Upper lobe of right lung (tissue), 1 donor: ENCODE measurements around the gene UGT1A9. TPM values are rescaled to one million over a fixed set of nuclear protein-coding genes. Genes with fewer than 3 reads are reported as not detected.

Source experiments
- ATAC-seq: fragments of 200-7000 bp; cut with Tn5 transposase; one replicate; pipeline ENCODE4 v1.9.1; 2020; ENCODE audit warnings: mild to moderate bottlenecking, moderate library complexity
- DNase-seq: peaks from one replicate; pipeline ENCODE4 v3.0.0-alpha.2; 2020
- H3K27ac ChIP-seq: fragments of 200-600 bp; one replicate; pipeline ENCODE4 v1.8.0; 2022
- H3K27me3 ChIP-seq: fragments of 200-600 bp; one replicate; pipeline ENCODE4 v1.8.0; 2022; ENCODE audit warnings: mild to moderate bottlenecking
- H3K36me3 ChIP-seq: fragments of 200-600 bp; one replicate; pipeline ENCODE4 v1.8.0; 2022
- H3K4me1 ChIP-seq: fragments of 200-600 bp; one replicate; pipeline ENCODE4 v1.8.0; 2022
- H3K4me3 ChIP-seq: fragments of 200-600 bp; one replicate; pipeline ENCODE4 v1.8.0; 2022; ENCODE audit warnings: mild to moderate bottlenecking
- H3K9me3 ChIP-seq: fragments of 200-600 bp; one replicate; pipeline ENCODE4 v1.8.0; 2022
- intact Hi-C: fragments of 100-400 bp; cut with DNase I; formaldehyde crosslinking; loops from one replicate; pipeline ENCODE4 v1.11.0; 2022
- total RNA-seq: library from RNA; stranded (reverse); fragmentation: NEBNext Ultra II Directional; extraction: Animal tissue kit (Norgen Biotek cat#: 25700); gene quantifications from one replicate; pipeline ENCODE4 v1.2.1, GENCODE V29; 2021
- TF ChIP-seq, protein P1 (sequence below): fragments of 200-600 bp; IDR thresholded peaks from one replicate; pipeline ENCODE4 v1.8.0; 2022; ENCODE audit warnings: antibody characterized with exemption
- donor health status: DM: no; HTN: yes; CAD: no; lungs with severe emphysema.

UGT1A9 gene
- total RNA-seq, 1 donor from 2014 or later: not detected

- Histone ChIP-seq H3K27ac (no peak overlapping the region), H3K4me1 (no peaks in the 10 kb centered on the region), H3K4me3 (no peak overlapping the region), H3K9me3 (no peaks in the 10 kb centered on the region), H3K36me3 (no peaks in the 10 kb centered on the region), H3K27me3 (no peaks in the 10 kb centered on the region)
- no peak for DNase-seq
- TF ChIP-seq, protein P1, sequence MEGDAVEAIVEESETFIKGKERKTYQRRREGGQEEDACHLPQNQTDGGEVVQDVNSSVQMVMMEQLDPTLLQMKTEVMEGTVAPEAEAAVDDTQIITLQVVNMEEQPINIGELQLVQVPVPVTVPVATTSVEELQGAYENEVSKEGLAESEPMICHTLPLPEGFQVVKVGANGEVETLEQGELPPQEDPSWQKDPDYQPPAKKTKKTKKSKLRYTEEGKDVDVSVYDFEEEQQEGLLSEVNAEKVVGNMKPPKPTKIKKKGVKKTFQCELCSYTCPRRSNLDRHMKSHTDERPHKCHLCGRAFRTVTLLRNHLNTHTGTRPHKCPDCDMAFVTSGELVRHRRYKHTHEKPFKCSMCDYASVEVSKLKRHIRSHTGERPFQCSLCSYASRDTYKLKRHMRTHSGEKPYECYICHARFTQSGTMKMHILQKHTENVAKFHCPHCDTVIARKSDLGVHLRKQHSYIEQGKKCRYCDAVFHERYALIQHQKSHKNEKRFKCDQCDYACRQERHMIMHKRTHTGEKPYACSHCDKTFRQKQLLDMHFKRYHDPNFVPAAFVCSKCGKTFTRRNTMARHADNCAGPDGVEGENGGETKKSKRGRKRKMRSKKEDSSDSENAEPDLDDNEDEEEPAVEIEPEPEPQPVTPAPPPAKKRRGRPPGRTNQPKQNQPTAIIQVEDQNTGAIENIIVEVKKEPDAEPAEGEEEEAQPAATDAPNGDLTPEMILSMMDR: no peak
- intact Hi-C loops: no loop called here
- ATAC-seq: no peak
These were observed 100.5 kb downstream of the UGT1A9 start for GRCh38 chr2:233772153-233772552.

GRCh38 chr2:233772583-233772982 lies 100.9 kb downstream of the UGT1A9 start:
- H3K9me3 ChIP-seq: no peaks in the 10 kb centered on the region
- H3K27me3 ChIP-seq: no peaks in the 10 kb centered on the region
- no peak for DNase-seq
- ATAC-seq: no peak
- no peaks in the 10 kb centered on the region for H3K36me3 ChIP-seq
- TF ChIP-seq, protein P1: no peak
- intact Hi-C loops: no loop called here
- no peaks in the 10 kb centered on the region for H3K4me1 ChIP-seq
- no peak overlapping the region for H3K4me3 ChIP-seq
- no peak overlapping the region for H3K27ac ChIP-seq

DNA sequence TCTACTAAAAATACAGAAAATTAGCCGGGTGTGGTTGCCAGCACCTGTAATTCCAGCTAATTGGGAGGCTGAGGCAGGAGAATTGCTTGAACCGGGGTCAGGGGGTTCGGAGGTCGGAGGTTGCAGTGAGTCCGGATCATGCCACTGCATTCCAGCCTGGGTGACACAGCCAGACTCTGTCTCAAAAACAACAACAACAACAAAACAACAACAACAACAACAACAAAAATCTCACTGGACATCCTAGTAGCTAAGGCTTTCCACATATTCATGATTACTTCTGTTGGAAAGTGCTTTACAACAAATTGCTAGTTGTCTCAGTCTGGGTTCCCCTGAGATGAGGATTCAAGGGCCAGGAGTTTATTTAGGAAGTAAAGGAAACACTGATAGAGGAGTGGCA lies 102.2 kb downstream of the UGT1A9 start:
- DNase-seq: no peak
- no peaks in the 10 kb centered on the region for H3K27me3 ChIP-seq

GRCh38 chr2:233775414-233775813 lies 103.7 kb downstream of the UGT1A9 start:
- ATAC-seq: no peak
- Histone ChIP-seq H3K4me3 (no peak overlapping the region), H3K36me3 (no peaks in the 10 kb centered on the region), H3K27me3 (no peaks in the 10 kb centered on the region), H3K27ac (no peak overlapping the region), H3K4me1 (no peaks in the 10 kb centered on the region), H3K9me3 (no peaks in the 10 kb centered on the region)
- TF ChIP-seq, protein P1: no peak
- no peak for DNase-seq
- intact Hi-C loops: no loop called here

More for the DNA sequence above, 102.2 kb downstream of the UGT1A9 start:
- TF ChIP-seq, protein P1: no peak
- no peak for ATAC-seq
- Histone ChIP-seq H3K4me1 (no peaks in the 10 kb centered on the region), H3K27ac (no peak overlapping the region), H3K9me3 (no peaks in the 10 kb centered on the region), H3K4me3 (no peak overlapping the region), H3K36me3 (no peaks in the 10 kb centered on the region)
- intact Hi-C loops: no loop called here

- no peaks in the 10 kb centered on the region for H3K4me1 ChIP-seq
- no peaks in the 10 kb centered on the region for H3K36me3 ChIP-seq
- no peak for DNase-seq
- intact Hi-C loops: no loop called here
- H3K27me3 ChIP-seq: no peaks in the 10 kb centered on the region
- no peak within 1 kb of the TSS for H3K27ac ChIP-seq
- no peaks in the 10 kb centered on the region for H3K9me3 ChIP-seq
- no peak for ATAC-seq
- TF ChIP-seq, protein P1: no peak
- H3K4me3 ChIP-seq: no peak within 1 kb of the TSS
These were observed 106.3 kb downstream of the UGT1A9 start, which contains the start of gene MROH2A for GRCh38 chr2:233778030-233778429. MROH2A (plus strand) TSS chr2:233778330; CDS start chr2:233779359, 1,029 bp downstream.

- no peaks in the 10 kb centered on the region for H3K9me3 ChIP-seq
- no peaks in the 10 kb centered on the region for H3K36me3 ChIP-seq
- TF ChIP-seq, protein P1: no peak
- DNase-seq: no peak
- intact Hi-C loops: no loop called here
- H3K4me1 ChIP-seq: no peaks in the 10 kb centered on the region
- no peak overlapping the region for H3K27ac ChIP-seq
- H3K4me3 ChIP-seq: no peak overlapping the region
- ATAC-seq: peak; percentile 32
- no peaks in the 10 kb centered on the region for H3K27me3 ChIP-seq
These were observed 108.0 kb downstream of the UGT1A9 start for GRCh38 chr2:233779722-233780121.
